GM21390 (cell line): ENCODE data around the gene NIPAL4.

Experiments used
- ATAC-seq: cut with Tn5 transposase; IDR thresholded peaks from one replicate; pipeline ENCODE4 v1.9.1; 2021; ENCODE audit not compliant: unreplicated experiment

NIPAL4 gene

GRCh38 chr5:157460921-157461792 is 1.1 kb downstream of the NIPAL4 start:
- ATAC-seq = no peak

- ATAC-seq = no peak
Observed at GRCh38 chr5:157463081-157463480, 3.1 kb downstream of the NIPAL4 start.

- ATAC-seq = no peak
Observed at GRCh38 chr5:157463621-157464518, 3.9 kb downstream of the NIPAL4 start.

DNA sequence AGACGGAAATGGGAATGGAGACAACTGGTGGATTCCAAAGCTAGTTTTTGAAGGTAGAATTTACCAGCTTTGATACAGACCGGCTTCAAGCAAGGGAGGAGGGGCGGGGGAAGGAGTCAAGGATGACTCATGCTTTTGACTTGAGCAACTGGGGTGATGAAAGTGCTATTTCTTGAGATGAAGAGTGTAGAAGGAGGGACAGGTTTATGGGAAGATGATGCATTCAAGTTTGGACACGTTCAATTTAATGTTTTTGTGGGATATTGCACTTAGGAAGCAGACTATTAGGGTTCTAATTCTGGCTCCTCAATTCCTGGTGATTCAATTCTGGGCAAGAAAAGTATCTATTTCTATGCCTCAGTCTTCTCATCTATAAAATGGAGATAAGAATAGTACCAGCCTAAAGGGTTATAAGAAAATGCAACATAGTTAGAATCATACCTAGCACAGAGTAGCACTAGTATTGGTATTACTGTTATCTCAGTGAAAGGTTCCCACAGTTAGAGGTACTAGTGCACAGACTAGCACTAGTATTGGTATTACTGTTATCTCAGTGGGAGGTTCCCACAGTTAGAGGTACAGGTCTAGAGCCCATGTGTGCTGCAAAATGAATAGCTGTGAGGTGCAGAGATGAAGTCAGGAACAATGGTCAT is 4.6 kb downstream of the NIPAL4 start:
- ATAC-seq = peak; percentile 91

- no peak for ATAC-seq
Observed at GRCh38 chr5:157468293-157468965, 8.4 kb downstream of the NIPAL4 start.

- no peak for ATAC-seq
Observed at GRCh38 chr5:157469073-157469472, 9.1 kb downstream of the NIPAL4 start.

- no peak for ATAC-seq
Observed at GRCh38 chr5:157469687-157470086, 9.7 kb downstream of the NIPAL4 start.

GRCh38 chr5:157470631-157471030 is 10.6 kb downstream of the NIPAL4 start:
- no peak for ATAC-seq

DNA sequence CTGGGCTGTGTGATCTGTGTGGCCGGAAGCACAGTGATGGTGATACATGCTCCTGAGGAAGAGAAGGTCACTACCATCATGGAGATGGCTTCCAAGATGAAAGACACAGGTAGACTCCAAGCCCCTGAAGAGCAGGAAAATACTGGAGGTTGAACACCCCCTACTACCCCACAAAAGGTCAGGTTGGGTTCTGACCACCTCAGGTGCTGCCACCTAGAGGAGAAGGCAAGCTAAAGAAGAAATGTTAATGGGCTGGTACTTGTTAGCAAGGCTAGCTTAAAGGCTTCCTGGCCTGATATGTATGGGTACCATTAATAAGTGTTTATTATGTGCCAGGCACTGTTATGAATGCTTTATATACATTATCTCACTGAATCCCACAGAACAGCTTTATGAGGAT is 11.7 kb downstream of the NIPAL4 start:
- ATAC-seq = no peak

GRCh38 chr5:157473383-157474320 is 13.6 kb downstream of the NIPAL4 start:
- no peak for ATAC-seq

DNA sequence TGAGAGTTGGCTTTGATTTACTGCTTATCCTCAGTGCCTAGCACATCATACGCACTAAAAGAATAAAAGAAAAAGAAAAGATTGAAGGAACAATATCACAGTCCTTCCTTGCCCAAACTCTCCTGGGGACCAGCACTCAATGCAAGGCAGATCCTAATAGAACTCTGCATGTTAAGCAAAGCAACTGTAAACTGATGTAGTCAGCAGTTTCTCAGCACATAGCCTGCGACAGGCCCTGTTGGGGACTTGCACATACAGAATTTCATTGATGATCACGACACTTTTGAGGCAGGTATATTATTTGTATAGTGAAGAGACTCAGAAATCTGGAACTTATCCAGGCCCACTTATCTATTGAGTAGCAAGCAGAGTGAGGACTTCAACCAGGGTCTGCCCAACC is 15.4 kb downstream of the NIPAL4 start:
- no peak for ATAC-seq

GRCh38 chr5:157476702-157477408 is 16.8 kb downstream of the NIPAL4 start:
- ATAC-seq = no peak

DNA sequence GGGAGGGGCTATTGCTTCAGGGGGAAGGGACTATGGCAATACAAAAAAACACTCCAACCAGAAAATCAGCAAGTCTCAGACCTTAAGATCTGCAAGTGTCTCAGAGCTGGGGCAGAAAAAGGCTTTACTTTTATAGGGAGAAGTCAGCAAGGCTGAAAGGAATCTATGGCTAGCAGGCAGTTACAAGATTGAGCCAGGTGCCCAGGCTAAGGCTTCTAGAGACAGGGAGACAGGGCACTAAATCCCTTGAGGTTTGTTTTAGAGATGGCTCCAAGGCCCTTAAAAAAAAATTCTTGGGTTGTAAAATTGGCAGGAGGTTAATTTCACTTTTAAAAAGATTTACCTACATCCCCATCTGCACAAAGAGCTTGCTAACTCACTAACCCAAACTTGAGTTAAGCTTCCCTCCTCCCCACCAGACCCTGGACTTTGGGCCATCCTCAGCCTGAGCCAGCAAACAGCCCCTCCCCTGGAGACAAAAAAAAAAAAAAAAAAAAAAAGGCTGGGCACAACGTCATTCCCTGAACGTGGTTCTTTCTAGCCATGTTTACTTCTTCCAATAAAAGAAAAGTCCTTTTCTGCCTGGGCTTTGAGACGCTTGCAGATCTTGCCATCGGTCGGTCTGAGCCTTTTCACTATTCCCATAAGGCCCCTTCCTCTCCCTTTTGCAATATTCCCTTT is 17.9 kb downstream of the NIPAL4 start:
- ATAC-seq = no peak

- ATAC-seq = no peak
Observed at GRCh38 chr5:157478726-157479125, 18.7 kb downstream of the NIPAL4 start.

GRCh38 chr5:157479166-157479565 is 19.2 kb downstream of the NIPAL4 start:
- no peak for ATAC-seq

DNA sequence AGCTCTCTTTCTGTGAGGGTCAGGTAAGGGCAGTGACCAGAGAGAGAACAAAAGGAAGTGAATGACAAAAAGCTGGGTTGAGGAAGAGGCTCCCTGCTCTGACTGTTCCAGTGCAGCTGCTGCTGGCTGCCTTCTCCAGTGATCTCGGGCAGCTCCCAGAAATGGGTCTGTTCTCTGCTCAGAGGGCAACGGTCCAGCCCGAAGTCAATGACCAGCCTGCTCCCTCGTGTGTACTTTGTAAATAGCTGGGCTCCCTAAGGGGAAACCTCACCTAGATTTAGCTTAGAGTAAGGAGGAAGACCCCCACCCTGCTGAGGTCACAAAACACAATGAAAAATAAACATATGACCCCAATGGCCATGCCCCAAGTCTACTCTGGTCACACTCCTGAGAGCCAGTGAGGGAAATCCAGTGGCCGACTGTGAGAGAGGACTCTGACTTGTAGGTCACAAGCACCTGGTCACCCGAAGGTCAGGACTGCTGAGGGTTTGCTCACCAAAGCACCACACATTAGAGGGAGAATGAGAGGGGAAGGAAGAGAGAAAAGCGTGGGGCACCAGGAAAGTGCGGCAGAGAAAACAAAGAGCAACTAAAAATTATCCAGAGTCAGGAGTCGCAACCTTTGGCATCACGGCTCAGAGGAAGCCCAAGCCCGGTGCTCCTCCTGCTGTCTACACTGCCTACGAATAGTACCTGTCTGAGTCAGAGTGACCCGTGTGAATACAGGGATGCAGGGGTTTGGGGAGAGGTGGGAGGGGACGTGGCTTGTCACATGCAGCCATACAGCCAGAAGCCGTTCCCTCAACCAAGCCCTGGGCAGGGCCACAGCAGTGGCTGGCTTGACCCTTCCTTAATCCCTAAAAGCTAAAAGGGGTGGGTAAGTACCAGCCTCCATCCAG is 19.8 kb downstream of the NIPAL4 start:
- ATAC-seq = no peak

DNA sequence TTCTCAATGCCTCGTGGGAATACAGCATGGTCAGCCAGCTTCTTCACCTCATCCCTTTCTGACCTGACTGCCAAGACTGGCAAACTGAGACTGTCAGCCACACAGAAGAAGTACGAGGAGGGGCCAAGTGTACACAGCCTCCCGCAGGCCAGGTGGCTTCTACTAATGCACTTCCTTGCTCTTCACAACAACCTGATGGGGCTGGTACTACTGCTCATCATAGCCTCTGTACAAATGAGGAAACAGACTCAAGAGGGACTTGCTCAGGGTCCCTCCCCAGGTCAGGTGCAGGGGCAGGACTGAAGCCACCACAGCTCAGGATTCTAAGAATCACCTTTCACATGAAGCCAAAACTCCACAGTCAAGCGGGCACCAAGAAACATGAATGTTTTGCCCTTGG is 21.3 kb downstream of the NIPAL4 start:
- ATAC-seq = no peak

DNA sequence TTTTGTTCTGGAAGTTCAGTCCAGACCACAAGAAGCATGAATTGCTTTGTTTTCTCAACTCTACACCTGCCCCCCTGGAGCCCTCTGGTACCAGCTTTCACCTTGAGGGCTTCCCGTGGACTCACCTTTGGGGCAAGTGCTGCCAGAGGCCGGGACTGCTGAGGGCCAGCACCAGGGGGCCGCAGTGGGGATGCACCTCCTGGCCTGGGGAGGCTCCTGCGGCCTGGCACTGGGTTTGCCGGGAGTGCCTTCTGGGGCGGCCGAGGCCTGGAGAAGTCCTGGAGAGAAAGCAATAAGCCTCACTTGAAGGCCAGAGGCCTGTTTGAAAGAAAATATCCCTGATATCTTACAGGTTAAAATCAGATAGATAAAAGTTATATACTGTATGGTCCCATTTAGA is 21.7 kb downstream of the NIPAL4 start:
- no peak for ATAC-seq
